Panc1 (cell line): ENCODE results near the gene ZNF780A. TPM values are rescaled to one million over a fixed set of nuclear protein-coding genes. Genes with fewer than 3 reads are reported as not detected.

Experiments
- ATAC-seq: fragments of 200-7000 bp; cut with Tn5 transposase; 2 replicates; pipeline ENCODE4 v1.9.1; 2020; ENCODE audit warnings: mild to moderate bottlenecking, moderate library complexity
- BruUV-seq: library from RNA; stranded (reverse); fragments of 400-500 nt; replicated peaks from 2 replicates; lab custom pipeline; 2021; lab: Mats Ljungman, UMichigan
- CTCF ChIA-PET: fragments of 300-600 bp; sonication (Branson Sonifier 250); formaldehyde crosslinking; loops from one replicate; lab custom pipeline; 2022; ENCODE audit warnings: antibody characterized with exemption; lab: Charles Lee
- POLR2A ChIA-PET: fragments of 300-600 bp; sonication (Branson Sonifier 250); formaldehyde crosslinking; loops from one replicate; lab custom pipeline; 2022; ENCODE audit warnings: antibody characterized with exemption; lab: Charles Lee
- DNase-seq: peaks from one replicate; pipeline ENCODE4 v3.0.0-alpha.2; 2010; ENCODE audit warnings: low read depth, low spot score
- H3K27ac ChIP-seq: 2 replicates; pipeline ENCODE4 v1.5.1; 2011; ENCODE audit warnings: mild to moderate bottlenecking, low read length, inconsistent platforms
- H3K27me3 ChIP-seq: fragments of 200-500 bp; sonication (Bioruptor generic); 2 replicates; pipeline ENCODE4 v1.6.0; 2014; ENCODE audit warnings: low read length, inconsistent platforms; ENCODE audit not compliant: control insufficient read depth, insufficient read depth
- H3K36me3 ChIP-seq: fragments of 200-500 bp; sonication (Bioruptor generic); 2 replicates; pipeline ENCODE4 v1.5.1; 2014; ENCODE audit warnings: inconsistent platforms, mild to moderate bottlenecking, low read length, moderate library complexity; ENCODE audit not compliant: control insufficient read depth, insufficient read depth
- H3K4me1 ChIP-seq: 2 replicates; pipeline ENCODE4 v1.5.1; 2011; ENCODE audit warnings: inconsistent platforms, mild to moderate bottlenecking, low read length, moderate library complexity; ENCODE audit not compliant: control insufficient read depth, insufficient read depth
- H3K4me3 ChIP-seq, 2 experiments: 2 replicates each; pipeline ENCODE4 v1.5.1; 2011 to 2012; ENCODE audit warnings: low read depth in 2 of 2, low read length in 2 of 2, mild to moderate bottlenecking in 2 of 2, inconsistent platforms in 1 of 2, moderate library complexity in 1 of 2
- H3K9me3 ChIP-seq: fragments of 200-500 bp; sonication (Bioruptor generic); 2 replicates; pipeline ENCODE4 v1.5.1; 2014; ENCODE audit warnings: low read depth, mild to moderate bottlenecking, inconsistent platforms, low read length, moderate library complexity; ENCODE audit not compliant: control insufficient read depth, insufficient read depth
- POLR2AphosphoS5 ChIP-seq: IDR thresholded peaks from 2 replicates; pipeline ENCODE4 v1.6.1; 2012; ENCODE audit warnings: mild to moderate bottlenecking, low read depth, low read length, moderate library complexity
- SIN3A ChIP-seq: IDR thresholded peaks from 2 replicates; pipeline ENCODE4 v1.6.1; 2012; ENCODE audit warnings: low read depth, mild to moderate bottlenecking, low read length, moderate library complexity, borderline replicate concordance; ENCODE audit not compliant: insufficient read depth
- TCF7L2 ChIP-seq: IDR thresholded peaks from 2 replicates; pipeline ENCODE4 v1.6.1; 2011; ENCODE audit warnings: mild to moderate bottlenecking, low read depth, low read length, inconsistent platforms
- in situ Hi-C: cut with HindIII; loops from 2 replicates; pipeline ENCODE4 v1.10.0; 2016; ENCODE audit warnings: low sequenced_read_pairs, low pct_unique_long_range_greater_than_20kb
- intact Hi-C: fragments of 100-400 bp; cut with micrococcal nuclease; formaldehyde crosslinking; loops from one replicate; pipeline ENCODE4 v1.10.0; 2022; ENCODE audit not compliant: unreplicated experiment
- total RNA-seq: library from RNA; stranded (reverse); gene quantifications from one replicate; pipeline ENCODE4 v1.2.1, GENCODE V29; 2021; ENCODE audit not compliant: unreplicated experiment
- TF ChIP-seq, protein P1 (sequence below), 2 experiments: IDR thresholded peaks; 2 replicates each; pipeline ENCODE4 v1.6.1; 2011 to 2012; ENCODE audit warnings: low read depth in 2 of 2, control low read depth in 1 of 2, low read length in 1 of 2, mild to moderate bottlenecking in 1 of 2, moderate library complexity in 1 of 2; ENCODE audit not compliant: insufficient read depth in 1 of 2
- TF ChIP-seq, protein P2 (sequence below): fragments of 450-650 bp; IDR thresholded peaks from 2 replicates; pipeline ENCODE4 v1.5.1; 2017; ENCODE audit warnings: mild to moderate bottlenecking

ZNF780A gene
- total RNA-seq, 1 experiment from 2014 or later: 251 TPM

DNA sequence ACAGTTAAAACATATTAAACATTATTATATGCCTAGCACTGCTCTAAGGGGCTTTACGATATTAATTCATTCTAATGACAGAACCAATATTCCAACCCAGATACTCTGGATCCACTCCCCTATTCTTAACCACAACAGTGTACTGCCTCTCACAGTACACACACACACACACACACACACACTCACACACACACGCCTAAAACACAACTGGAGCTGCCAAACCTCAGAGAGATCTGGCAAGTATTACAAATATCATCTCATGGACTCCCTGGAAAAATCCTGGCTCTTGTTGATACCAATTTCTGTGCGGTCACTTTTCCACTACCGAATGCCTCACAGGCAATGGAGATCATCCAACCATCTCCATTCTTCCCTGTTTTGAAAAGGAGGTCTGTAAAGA, 1.3 kb downstream of the ZNF780A start:
- CTCF ChIA-PET: interaction anchor here (0.6 to 2.2 kb wide), 5 partner anchors 89 to 847 kb away, joined by 3 to 24 read pairs (median 5); partner anchors contain the start of gene PSMC4
- in situ Hi-C loops: no loop called here
- ATAC-seq: no peak

DNA sequence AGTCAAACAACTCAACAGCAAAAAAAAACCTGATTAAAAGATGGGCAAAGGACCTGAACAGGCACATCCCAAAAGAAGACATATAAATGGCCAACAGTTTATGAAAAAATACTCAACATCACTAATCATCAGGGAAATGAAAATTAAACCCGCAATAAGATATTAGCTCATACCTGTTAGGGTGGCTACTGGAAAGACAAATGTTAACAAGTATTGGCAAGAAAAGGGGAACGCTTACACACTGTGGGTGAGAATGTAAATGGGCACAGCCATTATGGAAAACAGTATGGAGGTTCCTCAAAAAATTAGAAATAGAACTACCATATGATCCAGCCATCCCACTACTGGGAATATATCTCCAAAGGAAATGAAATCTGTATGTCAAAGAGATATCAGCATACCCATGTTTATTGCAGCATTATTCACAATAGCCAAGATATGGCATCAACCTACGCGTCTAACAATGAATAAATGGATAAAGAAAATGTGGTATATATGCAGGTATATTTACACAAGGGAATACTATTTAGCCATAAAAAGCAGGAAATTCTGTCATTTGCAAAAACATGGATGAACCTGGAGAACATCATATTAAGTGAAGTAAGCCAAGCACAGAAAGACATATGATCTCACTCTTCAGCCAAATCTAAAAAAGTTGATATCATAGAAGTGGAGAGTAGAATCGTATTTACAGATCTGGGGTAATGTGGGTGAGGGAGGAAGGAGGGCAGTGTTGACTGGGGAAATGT, 2.3 kb downstream of the ZNF780A start:
- no peak overlapping the region for H3K27ac ChIP-seq
- ATAC-seq (no peak), DNase-seq (no peak)
- TF ChIP-seq SIN3A (no peak), TCF7L2 (no peak), POLR2AphosphoS5 (no peak)
- TF ChIP-seq, protein P1, sequence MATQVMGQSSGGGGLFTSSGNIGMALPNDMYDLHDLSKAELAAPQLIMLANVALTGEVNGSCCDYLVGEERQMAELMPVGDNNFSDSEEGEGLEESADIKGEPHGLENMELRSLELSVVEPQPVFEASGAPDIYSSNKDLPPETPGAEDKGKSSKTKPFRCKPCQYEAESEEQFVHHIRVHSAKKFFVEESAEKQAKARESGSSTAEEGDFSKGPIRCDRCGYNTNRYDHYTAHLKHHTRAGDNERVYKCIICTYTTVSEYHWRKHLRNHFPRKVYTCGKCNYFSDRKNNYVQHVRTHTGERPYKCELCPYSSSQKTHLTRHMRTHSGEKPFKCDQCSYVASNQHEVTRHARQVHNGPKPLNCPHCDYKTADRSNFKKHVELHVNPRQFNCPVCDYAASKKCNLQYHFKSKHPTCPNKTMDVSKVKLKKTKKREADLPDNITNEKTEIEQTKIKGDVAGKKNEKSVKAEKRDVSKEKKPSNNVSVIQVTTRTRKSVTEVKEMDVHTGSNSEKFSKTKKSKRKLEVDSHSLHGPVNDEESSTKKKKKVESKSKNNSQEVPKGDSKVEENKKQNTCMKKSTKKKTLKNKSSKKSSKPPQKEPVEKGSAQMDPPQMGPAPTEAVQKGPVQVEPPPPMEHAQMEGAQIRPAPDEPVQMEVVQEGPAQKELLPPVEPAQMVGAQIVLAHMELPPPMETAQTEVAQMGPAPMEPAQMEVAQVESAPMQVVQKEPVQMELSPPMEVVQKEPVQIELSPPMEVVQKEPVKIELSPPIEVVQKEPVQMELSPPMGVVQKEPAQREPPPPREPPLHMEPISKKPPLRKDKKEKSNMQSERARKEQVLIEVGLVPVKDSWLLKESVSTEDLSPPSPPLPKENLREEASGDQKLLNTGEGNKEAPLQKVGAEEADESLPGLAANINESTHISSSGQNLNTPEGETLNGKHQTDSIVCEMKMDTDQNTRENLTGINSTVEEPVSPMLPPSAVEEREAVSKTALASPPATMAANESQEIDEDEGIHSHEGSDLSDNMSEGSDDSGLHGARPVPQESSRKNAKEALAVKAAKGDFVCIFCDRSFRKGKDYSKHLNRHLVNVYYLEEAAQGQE (IDR thresholded peaks at IDR 0.05; ENCODE audit: insufficient read depth in 1 of 2, low read depth in 2 of 2, low read length in 1 of 2): no peak
- TF ChIP-seq, protein P2, sequence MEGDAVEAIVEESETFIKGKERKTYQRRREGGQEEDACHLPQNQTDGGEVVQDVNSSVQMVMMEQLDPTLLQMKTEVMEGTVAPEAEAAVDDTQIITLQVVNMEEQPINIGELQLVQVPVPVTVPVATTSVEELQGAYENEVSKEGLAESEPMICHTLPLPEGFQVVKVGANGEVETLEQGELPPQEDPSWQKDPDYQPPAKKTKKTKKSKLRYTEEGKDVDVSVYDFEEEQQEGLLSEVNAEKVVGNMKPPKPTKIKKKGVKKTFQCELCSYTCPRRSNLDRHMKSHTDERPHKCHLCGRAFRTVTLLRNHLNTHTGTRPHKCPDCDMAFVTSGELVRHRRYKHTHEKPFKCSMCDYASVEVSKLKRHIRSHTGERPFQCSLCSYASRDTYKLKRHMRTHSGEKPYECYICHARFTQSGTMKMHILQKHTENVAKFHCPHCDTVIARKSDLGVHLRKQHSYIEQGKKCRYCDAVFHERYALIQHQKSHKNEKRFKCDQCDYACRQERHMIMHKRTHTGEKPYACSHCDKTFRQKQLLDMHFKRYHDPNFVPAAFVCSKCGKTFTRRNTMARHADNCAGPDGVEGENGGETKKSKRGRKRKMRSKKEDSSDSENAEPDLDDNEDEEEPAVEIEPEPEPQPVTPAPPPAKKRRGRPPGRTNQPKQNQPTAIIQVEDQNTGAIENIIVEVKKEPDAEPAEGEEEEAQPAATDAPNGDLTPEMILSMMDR: no peak
- ChIA-PET POLR2A (interaction anchor here (0.7 to 1.3 kb wide), 3 partner anchors 18 to 241 kb away, joined by 3 to 4 read pairs (median 3); partner anchors contain the start of gene ZNF780B), CTCF (no interaction called here)
- H3K4me1 ChIP-seq: peaks cover 27% of the 10 kb centered on the region
- H3K4me3 ChIP-seq: no peak overlapping the region
- no peaks in the 10 kb centered on the region; the same call in 1 of the 2 replicates for H3K27me3 ChIP-seq
- in situ Hi-C loops: no loop called here
- no TSS peak for BruUV-seq
- intact Hi-C loops: no loop called here
- H3K9me3 ChIP-seq: peaks cover 34% of the 10 kb centered on the region; the same call in 1 of the 2 replicates
- H3K36me3 ChIP-seq: peaks cover 6% of the 10 kb centered on the region

More for the DNA sequence above, 1.3 kb downstream of the ZNF780A start:
- intact Hi-C loops: no loop called here
- peaks cover 25% of the 10 kb centered on the region for H3K4me1 ChIP-seq
- TF ChIP-seq POLR2AphosphoS5: no peak
- DNase-seq: no peak
- no TSS peak for BruUV-seq
- H3K27me3 ChIP-seq: no peaks in the 10 kb centered on the region; the same call in 1 of the 2 replicates
- H3K36me3 ChIP-seq: peaks cover under 1% of the 10 kb centered on the region; the same call in 1 of the 2 replicates
- peaks cover 37% of the 10 kb centered on the region; the same call in 1 of the 2 replicates for H3K9me3 ChIP-seq
- POLR2A ChIA-PET: interaction anchor here (0.7 to 4.1 kb wide), 6 partner anchors 28 to 654 kb away, joined by 3 to 35 read pairs (median 4); partner anchors contain the start of genes PSMC4 and RPS16
- peak overlapping the region; percentile 83 for H3K27ac ChIP-seq
- H3K4me3 ChIP-seq: peak overlapping the region; percentile 36 to 48
